Measurements from ENCODE around the gene MAP2K4.

- TF ChIP-seq EZH2 (IDR thresholded peaks at IDR 0.05; ENCODE audit: low read length, missing control alignments): no peak
- TF ChIP-seq CTCF (conservative IDR thresholded peaks at IDR 0.05 in 1 of 2, IDR thresholded peaks at IDR 0.05 in 1 of 2; ENCODE audit: low read depth in 1 of 2, low read length in 2 of 2): no peak
Measured at GRCh38 chr17:12081720-12082119, 61.0 kb downstream of the MAP2K4 start.

All from fibroblast of lung (primary cell).